Osteoblast (primary cell): ENCODE data around the gene KCNJ18. TPM values are rescaled to one million over a fixed set of nuclear protein-coding genes. Genes with fewer than 3 reads are reported as not detected.
"Not testable (repeated sequence)": the region's sequence is repeated elsewhere in the genome, so short reads cannot be mapped to it uniquely, and the experiment has no call there.

Experiments
- DNase-seq: peaks from one replicate; pipeline ENCODE4 v3.0.0; 2011; ENCODE audit warnings: low spot score, mixed read lengths; ENCODE audit not compliant: insufficient read length; ENCODE audit errors: missing footprints
- H2AFZ ChIP-seq: 2 replicates; pipeline ENCODE4 v1.6.0; 2011; ENCODE audit warnings: mild to moderate bottlenecking, low read length
- H3K27ac ChIP-seq: 2 replicates; pipeline ENCODE4 v1.5.1; 2011; ENCODE audit warnings: mild to moderate bottlenecking, low read depth, low read length, moderate library complexity
- H3K27me3 ChIP-seq: 2 replicates; pipeline ENCODE4 v1.6.0; 2012; ENCODE audit warnings: mild to moderate bottlenecking, control low read depth, inconsistent platforms, low read length, moderate library complexity; ENCODE audit not compliant: insufficient read depth
- H3K36me3 ChIP-seq: 2 replicates; pipeline ENCODE4 v1.5.1; 2011; ENCODE audit warnings: mild to moderate bottlenecking, low read length, control low read depth, moderate library complexity; ENCODE audit not compliant: insufficient read depth
- H3K4me1 ChIP-seq: 2 replicates; pipeline ENCODE4 v1.5.1; 2011; ENCODE audit warnings: mild to moderate bottlenecking, low read length, control low read depth, moderate library complexity; ENCODE audit not compliant: insufficient read depth
- H3K4me2 ChIP-seq: 2 replicates; pipeline ENCODE4 v1.6.0; 2011; ENCODE audit warnings: mild to moderate bottlenecking, low read length; ENCODE audit not compliant: insufficient read depth
- H3K4me3 ChIP-seq: fragments of 200-600 bp; sonication (generic); 3 replicates; pipeline ENCODE4 v1.5.1; 2012; ENCODE audit warnings: mild to moderate bottlenecking, low read length, inconsistent platforms; ENCODE audit not compliant: insufficient read depth
- H3K79me2 ChIP-seq: 2 replicates; pipeline ENCODE4 v1.6.0; 2012; ENCODE audit warnings: mild to moderate bottlenecking, low read length, control low read depth, inconsistent platforms; ENCODE audit not compliant: insufficient read depth
- H3K9me3 ChIP-seq: 2 replicates; pipeline ENCODE4 v1.5.1; 2011; ENCODE audit warnings: low read depth, low read length, control low read depth
- H4K20me1 ChIP-seq: 2 replicates; pipeline ENCODE4 v1.6.0; 2012; ENCODE audit warnings: mild to moderate bottlenecking, low read length, control low read depth; ENCODE audit not compliant: insufficient read depth
- total RNA-seq: library from RNA; depleted of rRNA; stranded (reverse); fragments of >200 nt; gene quantifications from 2 replicates; pipeline ENCODE4 v1.2.3, GENCODE V29; 2012

The KCNJ18 gene
- total RNA-seq, 1 donor, result not detected

DNA sequence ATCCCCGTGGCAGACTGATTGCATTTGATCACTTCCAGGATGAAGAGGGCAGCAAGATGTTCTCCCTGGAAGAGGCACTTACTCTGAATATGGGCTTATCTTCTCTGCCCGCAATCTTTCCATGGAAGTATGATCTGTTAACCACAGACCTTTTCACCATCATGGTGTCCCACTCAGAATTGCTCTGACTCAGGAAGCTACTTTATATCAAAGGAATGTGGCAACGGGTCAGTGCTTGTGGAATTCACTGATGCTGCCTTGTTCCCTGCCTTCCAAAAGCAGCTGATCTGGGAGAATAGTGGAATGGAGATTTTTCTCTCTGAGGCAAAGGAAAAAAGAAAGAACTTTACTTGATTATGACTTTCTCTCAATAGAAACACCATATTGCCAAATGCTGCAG lies 23.6 kb downstream of the KCNJ18 start:
- not testable (repeated sequence) for H2AFZ ChIP-seq, H3K9me3 ChIP-seq, H3K27ac ChIP-seq, H3K36me3 ChIP-seq, H3K79me2 ChIP-seq, H3K4me1 ChIP-seq, H3K4me2 ChIP-seq, H3K4me3 ChIP-seq, H4K20me1 ChIP-seq, H3K27me3 ChIP-seq, DNase-seq

DNA sequence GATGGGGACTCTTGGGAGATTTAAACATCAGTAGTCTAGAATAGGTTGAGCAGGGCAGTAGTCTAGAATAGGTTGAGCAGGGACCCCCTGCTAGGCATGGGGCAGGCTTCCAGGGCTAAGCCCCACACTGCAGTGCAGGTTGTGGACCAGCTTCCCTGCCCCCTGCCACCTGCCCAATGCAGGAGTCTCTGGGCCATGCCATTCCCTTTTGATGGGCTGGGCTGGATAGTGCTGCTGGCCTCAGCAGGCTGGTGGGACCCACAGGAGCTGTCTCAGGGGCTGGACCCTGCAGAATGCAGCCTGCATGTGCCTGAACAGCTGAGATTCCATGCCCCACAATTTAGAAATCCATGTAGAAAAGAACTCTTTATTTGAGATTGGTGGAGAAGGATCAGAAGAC lies 26.6 kb downstream of the KCNJ18 start:
- H3K9me3 ChIP-seq, H3K79me2 ChIP-seq, H3K4me2 ChIP-seq, DNase-seq, H3K4me3 ChIP-seq, H3K27me3 ChIP-seq, H3K4me1 ChIP-seq, H2AFZ ChIP-seq, H3K36me3 ChIP-seq, H4K20me1 ChIP-seq, H3K27ac ChIP-seq: not testable (repeated sequence)

DNA sequence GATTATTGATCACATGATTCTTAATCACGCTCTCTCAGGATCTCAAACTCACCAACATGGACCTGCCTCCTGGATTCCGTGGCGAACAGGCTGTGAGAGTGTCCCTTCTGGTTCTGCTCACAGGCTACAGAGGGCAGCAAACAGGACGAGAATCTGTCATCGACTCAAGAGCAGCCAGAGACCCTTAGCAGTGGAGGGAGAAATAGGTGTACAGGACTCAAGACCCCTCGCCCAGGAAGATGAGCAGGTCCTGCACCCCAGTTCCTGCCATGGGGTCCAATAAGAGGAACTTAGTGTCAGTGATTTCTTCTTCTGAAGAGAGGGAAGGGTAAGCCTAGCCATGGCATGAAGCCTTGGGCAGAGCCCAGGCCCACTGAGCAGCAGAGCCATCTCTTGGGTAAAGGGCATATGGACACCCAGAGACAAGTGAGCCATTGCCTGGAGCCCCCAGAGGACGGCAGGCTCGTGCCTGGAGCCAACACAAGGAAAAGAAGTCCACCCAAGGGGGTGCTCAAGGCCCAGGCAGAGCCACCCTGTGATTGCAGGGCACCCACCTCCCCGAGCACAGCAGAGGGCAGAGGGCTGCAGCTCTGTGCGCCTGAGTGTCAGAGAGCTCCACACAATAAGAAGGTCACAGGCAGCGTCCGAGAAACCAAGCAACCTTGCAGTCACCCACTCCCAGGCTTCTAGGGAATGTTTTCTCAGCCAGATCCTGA lies 27.3 kb downstream of the KCNJ18 start:
- not testable (repeated sequence) for H3K4me2 ChIP-seq, H3K9me3 ChIP-seq, H3K79me2 ChIP-seq, H3K36me3 ChIP-seq, H4K20me1 ChIP-seq, H2AFZ ChIP-seq, H3K4me3 ChIP-seq, H3K27me3 ChIP-seq, H3K27ac ChIP-seq, H3K4me1 ChIP-seq, DNase-seq

DNA sequence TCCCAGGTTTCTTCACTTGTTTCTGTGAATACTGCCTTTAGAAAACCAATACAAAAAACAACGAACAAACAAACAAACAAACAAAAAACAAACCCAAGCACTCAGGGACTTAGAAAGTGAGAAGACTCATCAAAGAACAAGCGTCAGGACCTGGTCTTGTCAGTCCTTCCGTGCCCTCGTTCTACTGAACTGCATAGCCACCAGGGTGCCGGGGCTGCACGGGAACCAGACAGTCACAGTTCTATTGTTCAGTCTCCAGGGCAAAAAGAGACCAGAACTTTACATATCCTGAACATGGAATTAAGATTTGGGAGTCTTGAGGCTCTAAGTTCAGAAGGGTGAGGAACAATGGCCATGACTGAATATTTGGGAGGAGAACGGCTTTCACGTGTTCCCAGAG lies 28.2 kb downstream of the KCNJ18 start:
- H3K27ac ChIP-seq, H2AFZ ChIP-seq, H3K4me2 ChIP-seq, H4K20me1 ChIP-seq, H3K79me2 ChIP-seq, H3K9me3 ChIP-seq, DNase-seq, H3K4me1 ChIP-seq, H3K4me3 ChIP-seq, H3K27me3 ChIP-seq, H3K36me3 ChIP-seq: not testable (repeated sequence)

DNA sequence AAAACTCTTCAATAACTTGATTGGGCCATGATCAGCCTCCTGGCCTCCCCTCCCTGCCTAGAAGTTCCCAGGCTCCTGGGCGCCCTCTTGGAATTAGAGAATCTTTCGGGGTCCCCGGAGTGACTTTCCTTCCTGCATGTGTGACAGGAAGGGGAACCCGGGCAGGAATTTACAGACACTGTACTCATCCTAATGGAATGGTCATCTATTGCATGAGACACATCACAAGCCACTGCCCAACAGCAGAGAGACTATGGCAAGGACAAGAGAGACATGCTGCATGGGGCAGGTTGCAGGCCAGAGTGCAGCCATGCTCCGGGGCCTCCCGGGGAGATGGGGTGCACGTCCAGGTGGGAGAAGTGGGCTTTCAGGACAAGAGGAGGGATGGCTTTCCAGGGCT lies 29.9 kb downstream of the KCNJ18 start:
- not testable (repeated sequence) for H4K20me1 ChIP-seq, H3K4me2 ChIP-seq, H2AFZ ChIP-seq, H3K27ac ChIP-seq, DNase-seq, H3K9me3 ChIP-seq, H3K79me2 ChIP-seq, H3K36me3 ChIP-seq, H3K4me1 ChIP-seq, H3K4me3 ChIP-seq, H3K27me3 ChIP-seq

DNA sequence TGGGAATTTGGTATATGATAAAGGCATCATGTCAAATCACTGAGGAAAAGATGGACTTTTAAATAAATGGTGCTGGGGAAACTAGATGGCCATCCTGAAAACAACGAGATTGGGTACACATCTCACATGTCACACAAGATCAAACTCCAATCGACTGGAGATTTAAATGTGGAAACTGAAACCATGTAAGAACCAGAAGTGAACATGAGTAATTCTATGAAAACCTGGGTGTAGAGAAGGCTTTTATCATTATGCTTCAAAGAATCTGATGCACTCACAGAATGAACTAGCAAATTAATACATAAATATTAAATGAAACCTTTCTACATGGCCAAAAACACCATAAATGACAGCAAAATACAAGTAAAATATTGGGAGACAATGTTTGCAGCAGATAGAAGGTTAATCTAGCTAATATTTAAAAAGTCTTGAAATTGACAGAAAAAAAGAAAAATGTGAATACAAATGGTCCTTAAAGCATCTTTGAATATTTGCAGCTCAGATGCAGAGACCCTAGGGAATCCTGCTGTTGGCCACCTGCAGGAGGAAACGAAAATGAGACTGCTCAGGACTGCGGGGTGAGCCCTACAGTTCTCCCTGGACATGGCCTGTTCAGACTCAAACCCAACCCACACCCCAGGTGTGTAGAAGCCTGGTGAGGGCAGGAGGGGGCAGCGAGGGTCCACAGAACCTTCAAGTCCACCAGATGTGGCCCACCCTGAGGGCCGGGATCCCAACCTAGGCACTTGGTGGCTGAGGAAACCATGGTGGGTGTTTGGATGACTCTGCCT lies 32.1 kb downstream of the KCNJ18 start:
- not testable (repeated sequence) for H4K20me1 ChIP-seq, H3K36me3 ChIP-seq, H3K4me2 ChIP-seq, H3K27ac ChIP-seq, H3K4me1 ChIP-seq, H3K27me3 ChIP-seq, H3K9me3 ChIP-seq, DNase-seq, H3K79me2 ChIP-seq, H3K4me3 ChIP-seq, H2AFZ ChIP-seq

DNA sequence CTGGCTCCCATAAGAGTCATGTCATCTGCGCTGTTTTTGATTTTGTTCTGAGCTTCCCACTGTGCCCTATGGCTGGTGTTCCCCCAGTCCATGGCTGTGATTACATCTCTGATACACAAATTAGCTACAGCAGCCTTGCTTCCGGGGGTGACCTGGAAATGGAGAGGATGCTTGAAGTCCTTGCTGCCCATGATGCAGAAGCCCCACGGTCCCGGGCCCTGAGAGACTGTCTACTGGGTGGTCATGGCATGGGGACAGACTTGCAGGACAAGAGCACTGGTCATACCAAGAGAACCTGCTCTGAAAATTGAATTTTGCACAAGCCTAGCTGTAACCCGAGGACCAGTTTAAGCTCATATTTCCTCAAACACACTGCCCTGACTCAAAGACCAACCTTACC lies 38.8 kb downstream of the KCNJ18 start:
- not testable (repeated sequence) for DNase-seq, H3K4me2 ChIP-seq, H4K20me1 ChIP-seq, H3K4me3 ChIP-seq, H3K27me3 ChIP-seq, H3K79me2 ChIP-seq, H3K36me3 ChIP-seq, H3K9me3 ChIP-seq, H3K4me1 ChIP-seq, H3K27ac ChIP-seq, H2AFZ ChIP-seq

DNA sequence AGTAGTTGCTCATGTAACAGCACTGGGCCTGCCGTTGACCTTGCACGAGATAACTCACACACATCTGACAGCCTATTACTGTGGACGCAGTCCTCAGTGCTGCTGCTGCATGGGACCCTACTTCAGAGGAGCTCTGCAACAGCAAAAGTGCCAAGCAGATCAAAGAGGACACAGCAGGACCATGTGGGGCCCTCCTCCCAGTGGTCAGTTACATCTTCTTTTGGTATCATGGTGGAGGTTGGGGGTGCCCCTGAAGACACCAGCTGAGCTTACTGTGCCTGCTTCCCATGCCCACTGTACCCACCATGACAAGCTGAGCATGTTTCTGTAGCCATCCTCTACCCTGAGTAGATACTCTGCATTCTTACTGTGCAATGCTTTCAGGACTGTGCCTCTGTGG lies 41.6 kb downstream of the KCNJ18 start:
- H3K79me2 ChIP-seq, H4K20me1 ChIP-seq, H3K9me3 ChIP-seq, H3K4me1 ChIP-seq, H3K27ac ChIP-seq, H3K4me2 ChIP-seq, H3K27me3 ChIP-seq, H3K36me3 ChIP-seq, DNase-seq, H2AFZ ChIP-seq, H3K4me3 ChIP-seq: not testable (repeated sequence)

DNA sequence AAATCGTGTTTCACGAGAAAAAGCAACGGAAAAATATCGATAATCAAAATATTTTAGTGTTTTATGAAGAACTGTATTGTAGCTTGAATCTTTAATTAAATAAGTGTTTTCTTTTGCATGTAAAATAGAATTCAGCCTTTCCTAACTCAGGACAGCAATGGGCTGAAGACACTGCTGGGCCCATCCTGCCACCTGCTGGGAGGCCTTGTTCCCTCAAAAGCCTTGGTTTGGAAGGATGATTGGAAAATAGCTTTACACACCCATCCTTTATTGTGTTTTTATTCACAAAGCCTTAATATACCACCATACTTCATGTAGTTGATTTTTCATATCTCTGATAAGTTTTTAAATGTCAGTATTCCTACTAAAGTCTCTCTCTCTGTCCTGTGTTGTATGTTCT lies 43.5 kb downstream of the KCNJ18 start:
- H4K20me1 ChIP-seq, H3K36me3 ChIP-seq, H3K4me1 ChIP-seq, H3K9me3 ChIP-seq, H3K4me2 ChIP-seq, H3K4me3 ChIP-seq, H2AFZ ChIP-seq, H3K27ac ChIP-seq, DNase-seq, H3K27me3 ChIP-seq, H3K79me2 ChIP-seq: not testable (repeated sequence)
